WTC11 (cell line): ENCODE measurements around the gene PIGP. TPM values are rescaled to one million over a fixed set of nuclear protein-coding genes. Genes with fewer than 3 reads are reported as not detected.
"Not testable (repeated sequence)": the region's sequence is repeated elsewhere in the genome, so short reads cannot be mapped to it uniquely, and the experiment has no call there.

Experiments used
- ATAC-seq: fragments of 200-7000 bp; cut with Tn5 transposase; 2 replicates; pipeline ENCODE4 v1.10.0; 2021; ENCODE audit warnings: mild to moderate bottlenecking, moderate library complexity
- CTCF ChIA-PET: fragments of 300-600 bp; sonication (Branson Sonifier 250); formaldehyde crosslinking; loops from one replicate; lab custom pipeline; 2021; ENCODE audit warnings: antibody characterized with exemption; lab: Charles Lee
- POLR2A ChIA-PET: fragments of 350-600 bp; sonication (Branson Sonifier 250); formaldehyde crosslinking; loops from one replicate; lab custom pipeline; 2021; ENCODE audit warnings: antibody characterized with exemption; lab: Charles Lee
- DNase-seq: peaks from one replicate; pipeline ENCODE4 v3.0.0; 2021; ENCODE audit warnings: low spot score
- H3K27ac Mint-ChIP-seq: 2 replicates; pipeline ENCODE4 v1.8.0; 2021; ENCODE audit warnings: mixed read lengths
- H3K27me3 Mint-ChIP-seq: 2 replicates; pipeline ENCODE4 v1.8.0; 2021; ENCODE audit warnings: low read depth, mild to moderate bottlenecking, moderate library complexity, mixed read lengths
- H3K36me3 Mint-ChIP-seq: 2 replicates; pipeline ENCODE4 v1.8.0; 2021; ENCODE audit warnings: mixed read lengths
- H3K4me1 Mint-ChIP-seq: 2 replicates; pipeline ENCODE4 v1.8.0; 2022; ENCODE audit warnings: mixed read lengths
- H3K4me3 Mint-ChIP-seq: 2 replicates; pipeline ENCODE4 v1.8.0; 2021; ENCODE audit warnings: mild to moderate bottlenecking, moderate library complexity, mixed read lengths
- H3K9me3 Mint-ChIP-seq: 2 replicates; pipeline ENCODE4 v1.8.0; 2021; ENCODE audit warnings: mixed read lengths
- CTCF ChIP-seq: fragments of 200-600 bp; IDR thresholded peaks from 2 replicates; pipeline ENCODE4 v1.8.0; 2022; ENCODE audit warnings: antibody characterized with exemption
- FOXP4 ChIP-seq: sonication (generic); formaldehyde crosslinking; IDR thresholded peaks from 2 replicates; pipeline ENCODE4 v1.8.0; 2022; ENCODE audit warnings: mild to moderate bottlenecking, missing genetic modification reagents
- JUN ChIP-seq: sonication (generic); formaldehyde crosslinking; IDR thresholded peaks from 2 replicates; pipeline ENCODE4 v1.8.0; 2023; ENCODE audit warnings: mild to moderate bottlenecking, missing genetic modification reagents
- RORB ChIP-seq: fragments of 250-450 bp; sonication (Bioruptor Pico); IDR thresholded peaks from 2 replicates; pipeline ENCODE4 v1.9.0; 2021; ENCODE audit warnings: mild to moderate bottlenecking
- SP1 ChIP-seq: sonication (generic); formaldehyde crosslinking; conservative IDR thresholded peaks from 2 replicates; pipeline ENCODE4 v1.8.1; 2022; ENCODE audit warnings: missing genetic modification reagents
- ZNF532 ChIP-seq: fragments of 250-450 bp; sonication (Bioruptor Pico); IDR thresholded peaks from 2 replicates; pipeline ENCODE4 v1.9.0; 2021; ENCODE audit warnings: mild to moderate bottlenecking, borderline replicate concordance
- ZSCAN18 ChIP-seq: fragments of 250-450 bp; sonication (Bioruptor Pico); IDR thresholded peaks from 2 replicates; pipeline ENCODE4 v2.1.2; 2022; ENCODE audit warnings: mild to moderate bottlenecking, moderate library complexity
- total RNA-seq: library from RNA; stranded (reverse); gene quantifications from 3 replicates; pipeline ENCODE4 v1.2.3, GENCODE V29; 2021

Gene PIGP
- total RNA-seq, 1 experiment from 2014 or later = 10.9 TPM

GRCh38 chr21:37117204-37117603 is 44.3 kb upstream of the PIGP start:
- ChIA-PET CTCF (interaction anchor here (0.6 to 1.3 kb wide), 2 partner anchors 107 to 671 kb away, joined by 3 to 4 read pairs; no protein-coding TSS in a partner anchor), POLR2A (interaction anchor here (0.6 kb wide), 1 partner anchor 1342 kb away, joined by 3 read pairs; no protein-coding TSS in a partner anchor)
- peaks cover 3% of the 10 kb centered on the region for H3K36me3 Mint-ChIP-seq
- ATAC-seq (no peak), DNase-seq (no peak)
- peaks cover 6% of the 10 kb centered on the region for H3K4me1 Mint-ChIP-seq
- peaks cover 7% of the 10 kb centered on the region for H3K9me3 Mint-ChIP-seq
- no peak overlapping the region for H3K4me3 Mint-ChIP-seq
- H3K27ac Mint-ChIP-seq = no peak overlapping the region
- TF ChIP-seq FOXP4 (CRISPR knock-in tag) (no peak), SP1 (CRISPR knock-in tag) (no peak), CTCF (no peak), ZNF532 (CRISPR knock-in tag) (no peak), JUN (CRISPR knock-in tag) (no peak), RORB (CRISPR knock-in tag) (no peak), ZSCAN18 (CRISPR knock-in tag) (no peak)
- peaks cover 3% of the 10 kb centered on the region for H3K27me3 Mint-ChIP-seq

GRCh38 chr21:37116459-37116858 is 43.6 kb upstream of the PIGP start:
- POLR2A ChIA-PET, ATAC-seq, H3K4me3 Mint-ChIP-seq, DNase-seq, H3K4me1 Mint-ChIP-seq, H3K27me3 Mint-ChIP-seq, H3K27ac Mint-ChIP-seq: not testable (repeated sequence)
- CTCF ChIA-PET = interaction anchor here (1.3 kb wide), 1 partner anchor 107 kb away, joined by 4 read pairs; no protein-coding TSS in a partner anchor
- Mint-ChIP-seq H3K36me3 (peaks cover 10% of the 10 kb centered on the region), H3K9me3 (peaks cover 15% of the 10 kb centered on the region)

- H3K4me1 Mint-ChIP-seq, ATAC-seq, DNase-seq, CTCF ChIA-PET, POLR2A ChIA-PET, H3K27ac Mint-ChIP-seq, H3K4me3 Mint-ChIP-seq: not testable (repeated sequence)
- peaks cover 31% of the 10 kb centered on the region for H3K9me3 Mint-ChIP-seq
- peaks cover 29% of the 10 kb centered on the region for H3K36me3 Mint-ChIP-seq
- H3K27me3 Mint-ChIP-seq = peaks cover 12% of the 10 kb centered on the region
These were observed 41.4 kb upstream of the PIGP start for GRCh38 chr21:37114301-37114700.

GRCh38 chr21:37111029-37111428 is 38.2 kb upstream of the PIGP start:
- H3K4me3 Mint-ChIP-seq, CTCF ChIA-PET, H3K27ac Mint-ChIP-seq, H3K4me1 Mint-ChIP-seq, POLR2A ChIA-PET, DNase-seq, ATAC-seq: not testable (repeated sequence)
- peaks cover 55% of the 10 kb centered on the region for H3K9me3 Mint-ChIP-seq
- peaks cover 12% of the 10 kb centered on the region for H3K27me3 Mint-ChIP-seq
- peaks cover 52% of the 10 kb centered on the region for H3K36me3 Mint-ChIP-seq
